Activated gamma-delta T cell (primary cell): ENCODE measurements around the gene MTCL1.

Experiments used
- DNase-seq: peaks from one replicate; lab custom pipeline; 2025; lab: John Stamatoyannopoulos, UW

The MTCL1 gene

GRCh38 chr18:8793445-8794155 lies 88.2 kb downstream of the MTCL1 start:
- no peak for DNase-seq

GRCh38 chr18:8794156-8794933 lies 89.0 kb downstream of the MTCL1 start:
- DNase-seq = no peak

- no peak for DNase-seq
These were observed 89.6 kb downstream of the MTCL1 start for GRCh38 chr18:8794934-8795280.

GRCh38 chr18:8795586-8796325 lies 90.4 kb downstream of the MTCL1 start:
- no peak for DNase-seq

- no peak for DNase-seq
These were observed 91.8 kb downstream of the MTCL1 start for GRCh38 chr18:8797206-8797605.

- DNase-seq = no peak
These were observed 93.6 kb downstream of the MTCL1 start for GRCh38 chr18:8799001-8799400.

GRCh38 chr18:8799596-8800441 lies 94.5 kb downstream of the MTCL1 start:
- DNase-seq = no peak

- DNase-seq = no peak
These were observed 95.1 kb downstream of the MTCL1 start for GRCh38 chr18:8800445-8800844.

GRCh38 chr18:8800876-8801262 lies 95.5 kb downstream of the MTCL1 start:
- no peak for DNase-seq

- DNase-seq = no peak
These were observed 96.0 kb downstream of the MTCL1 start for GRCh38 chr18:8801263-8801901.

- DNase-seq = no peak
These were observed 96.8 kb downstream of the MTCL1 start for GRCh38 chr18:8802017-8802672.

- DNase-seq = no peak
These were observed 97.9 kb downstream of the MTCL1 start for GRCh38 chr18:8803063-8803795.

GRCh38 chr18:8803957-8804356 lies 98.6 kb downstream of the MTCL1 start:
- DNase-seq = no peak

GRCh38 chr18:8805552-8805951 lies 100.2 kb downstream of the MTCL1 start:
- DNase-seq = no peak

- no peak for DNase-seq
These were observed 100.9 kb downstream of the MTCL1 start for GRCh38 chr18:8806100-8806797.

GRCh38 chr18:8806798-8807487 lies 101.6 kb downstream of the MTCL1 start:
- no peak for DNase-seq

- no peak for DNase-seq
These were observed 102.1 kb downstream of the MTCL1 start for GRCh38 chr18:8807488-8807805.

- no peak for DNase-seq
These were observed 102.6 kb downstream of the MTCL1 start for GRCh38 chr18:8808001-8808400.

GRCh38 chr18:8809514-8809913 lies 104.2 kb downstream of the MTCL1 start:
- no peak for DNase-seq
